ENCODE measurements around the gene POM121L2.

- TF ChIP-seq, protein P1, sequence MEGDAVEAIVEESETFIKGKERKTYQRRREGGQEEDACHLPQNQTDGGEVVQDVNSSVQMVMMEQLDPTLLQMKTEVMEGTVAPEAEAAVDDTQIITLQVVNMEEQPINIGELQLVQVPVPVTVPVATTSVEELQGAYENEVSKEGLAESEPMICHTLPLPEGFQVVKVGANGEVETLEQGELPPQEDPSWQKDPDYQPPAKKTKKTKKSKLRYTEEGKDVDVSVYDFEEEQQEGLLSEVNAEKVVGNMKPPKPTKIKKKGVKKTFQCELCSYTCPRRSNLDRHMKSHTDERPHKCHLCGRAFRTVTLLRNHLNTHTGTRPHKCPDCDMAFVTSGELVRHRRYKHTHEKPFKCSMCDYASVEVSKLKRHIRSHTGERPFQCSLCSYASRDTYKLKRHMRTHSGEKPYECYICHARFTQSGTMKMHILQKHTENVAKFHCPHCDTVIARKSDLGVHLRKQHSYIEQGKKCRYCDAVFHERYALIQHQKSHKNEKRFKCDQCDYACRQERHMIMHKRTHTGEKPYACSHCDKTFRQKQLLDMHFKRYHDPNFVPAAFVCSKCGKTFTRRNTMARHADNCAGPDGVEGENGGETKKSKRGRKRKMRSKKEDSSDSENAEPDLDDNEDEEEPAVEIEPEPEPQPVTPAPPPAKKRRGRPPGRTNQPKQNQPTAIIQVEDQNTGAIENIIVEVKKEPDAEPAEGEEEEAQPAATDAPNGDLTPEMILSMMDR (IDR thresholded peaks at IDR 0.05 in 2 of 3, conservative IDR thresholded peaks at IDR 0.05 in 1 of 3; ENCODE audit: insufficient read depth in 2 of 3, low read depth in 1 of 3, low read length in 3 of 3), result no peak
- no peak for TF ChIP-seq TARDBP (IDR thresholded peaks at IDR 0.05)
- no peak for TF ChIP-seq CEBPB (tag; IDR thresholded peaks at IDR 0.05)
- TF ChIP-seq, protein P2, sequence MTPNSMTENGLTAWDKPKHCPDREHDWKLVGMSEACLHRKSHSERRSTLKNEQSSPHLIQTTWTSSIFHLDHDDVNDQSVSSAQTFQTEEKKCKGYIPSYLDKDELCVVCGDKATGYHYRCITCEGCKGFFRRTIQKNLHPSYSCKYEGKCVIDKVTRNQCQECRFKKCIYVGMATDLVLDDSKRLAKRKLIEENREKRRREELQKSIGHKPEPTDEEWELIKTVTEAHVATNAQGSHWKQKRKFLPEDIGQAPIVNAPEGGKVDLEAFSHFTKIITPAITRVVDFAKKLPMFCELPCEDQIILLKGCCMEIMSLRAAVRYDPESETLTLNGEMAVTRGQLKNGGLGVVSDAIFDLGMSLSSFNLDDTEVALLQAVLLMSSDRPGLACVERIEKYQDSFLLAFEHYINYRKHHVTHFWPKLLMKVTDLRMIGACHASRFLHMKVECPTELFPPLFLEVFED (CRISPR knock-in tag; conservative IDR thresholded peaks at IDR 0.05), result no peak
- no peak for TF ChIP-seq YY1 (IDR thresholded peaks at IDR 0.05; ENCODE audit: borderline replicate concordance in 1 of 3, control insufficient read depth in 1 of 3, extremely low read depth in 1 of 3, insufficient read depth in 3 of 3, insufficient read length in 1 of 3, insufficient replicate concordance in 2 of 3, low read depth in 1 of 3, low read length in 2 of 3)
- no peak for TF ChIP-seq RAD21 (CRISPR knock-in tag; conservative IDR thresholded peaks at IDR 0.05 in 1 of 2, IDR thresholded peaks at IDR 0.05 in 1 of 2)
- TF ChIP-seq HNRNPH1 (optimal IDR thresholded peaks at IDR 0.05; ENCODE audit: low read depth, low read length), result no peak
- no peak for TF ChIP-seq ZNF561 (CRISPR knock-in tag; conservative IDR thresholded peaks at IDR 0.05)
- TF ChIP-seq ZNF274 (IDR thresholded peaks at IDR 0.05; ENCODE audit: borderline replicate concordance, low read depth, low read length), result no peak
- TF ChIP-seq, protein P3, sequence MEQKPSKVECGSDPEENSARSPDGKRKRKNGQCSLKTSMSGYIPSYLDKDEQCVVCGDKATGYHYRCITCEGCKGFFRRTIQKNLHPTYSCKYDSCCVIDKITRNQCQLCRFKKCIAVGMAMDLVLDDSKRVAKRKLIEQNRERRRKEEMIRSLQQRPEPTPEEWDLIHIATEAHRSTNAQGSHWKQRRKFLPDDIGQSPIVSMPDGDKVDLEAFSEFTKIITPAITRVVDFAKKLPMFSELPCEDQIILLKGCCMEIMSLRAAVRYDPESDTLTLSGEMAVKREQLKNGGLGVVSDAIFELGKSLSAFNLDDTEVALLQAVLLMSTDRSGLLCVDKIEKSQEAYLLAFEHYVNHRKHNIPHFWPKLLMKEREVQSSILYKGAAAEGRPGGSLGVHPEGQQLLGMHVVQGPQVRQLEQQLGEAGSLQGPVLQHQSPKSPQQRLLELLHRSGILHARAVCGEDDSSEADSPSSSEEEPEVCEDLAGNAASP (IDR thresholded peaks at IDR 0.05), result no peak
- TF ChIP-seq, protein P4, sequence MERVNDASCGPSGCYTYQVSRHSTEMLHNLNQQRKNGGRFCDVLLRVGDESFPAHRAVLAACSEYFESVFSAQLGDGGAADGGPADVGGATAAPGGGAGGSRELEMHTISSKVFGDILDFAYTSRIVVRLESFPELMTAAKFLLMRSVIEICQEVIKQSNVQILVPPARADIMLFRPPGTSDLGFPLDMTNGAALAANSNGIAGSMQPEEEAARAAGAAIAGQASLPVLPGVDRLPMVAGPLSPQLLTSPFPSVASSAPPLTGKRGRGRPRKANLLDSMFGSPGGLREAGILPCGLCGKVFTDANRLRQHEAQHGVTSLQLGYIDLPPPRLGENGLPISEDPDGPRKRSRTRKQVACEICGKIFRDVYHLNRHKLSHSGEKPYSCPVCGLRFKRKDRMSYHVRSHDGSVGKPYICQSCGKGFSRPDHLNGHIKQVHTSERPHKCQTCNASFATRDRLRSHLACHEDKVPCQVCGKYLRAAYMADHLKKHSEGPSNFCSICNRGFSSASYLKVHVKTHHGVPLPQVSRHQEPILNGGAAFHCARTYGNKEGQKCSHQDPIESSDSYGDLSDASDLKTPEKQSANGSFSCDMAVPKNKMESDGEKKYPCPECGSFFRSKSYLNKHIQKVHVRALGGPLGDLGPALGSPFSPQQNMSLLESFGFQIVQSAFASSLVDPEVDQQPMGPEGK (CRISPR knock-in tag; IDR thresholded peaks at IDR 0.05; ENCODE audit: borderline replicate concordance), result no peak
Observed at GRCh38 chr6:27334141-27334540, 22.1 kb upstream of the POM121L2 start.
